Type B pancreatic cell (in vitro differentiated cells): ENCODE results near the gene CLPTM1. TPM values are rescaled to one million over a fixed set of nuclear protein-coding genes. Genes with fewer than 3 reads are reported as not detected.

Experiments
- DNase-seq: peaks from one replicate; pipeline ENCODE4 v3.0.0; 2021; ENCODE audit warnings: mixed read lengths; ENCODE audit not compliant: unreplicated experiment; ENCODE audit errors: extremely low spot score
- H3K27ac Mint-ChIP-seq: 2 replicates; pipeline ENCODE4 v1.8.0; 2021; ENCODE audit warnings: mild to moderate bottlenecking, mixed read lengths
- H3K27me3 Mint-ChIP-seq: 2 replicates; pipeline ENCODE4 v1.8.0; 2021; ENCODE audit warnings: mixed read lengths
- H3K36me3 Mint-ChIP-seq: 2 replicates; pipeline ENCODE4 v1.8.0; 2021; ENCODE audit warnings: mixed read lengths
- H3K4me1 Mint-ChIP-seq: one replicate; pipeline ENCODE4 v1.8.0; 2021; ENCODE audit warnings: mixed read lengths; ENCODE audit not compliant: unreplicated experiment
- H3K4me3 Mint-ChIP-seq: 2 replicates; pipeline ENCODE4 v1.8.0; 2021; ENCODE audit warnings: mild to moderate bottlenecking, mixed read lengths
- H3K9me3 Mint-ChIP-seq: 2 replicates; pipeline ENCODE4 v1.8.0; 2021; ENCODE audit warnings: mixed read lengths
- total RNA-seq: library from RNA; stranded (reverse); gene quantifications from 2 replicates; pipeline ENCODE4 v1.2.1, GENCODE V29; 2021; ENCODE audit warnings: low replicate concordance
- TF ChIP-seq, protein P1 (sequence below): fragments of 200-600 bp; sonication (generic); conservative IDR thresholded peaks from 2 replicates; pipeline ENCODE4 v1.5.0; 2021; ENCODE audit warnings: antibody characterized with exemption, mild to moderate bottlenecking

Gene CLPTM1
- total RNA-seq, 1 donor from 2014 or later, result 104 TPM

DNA sequence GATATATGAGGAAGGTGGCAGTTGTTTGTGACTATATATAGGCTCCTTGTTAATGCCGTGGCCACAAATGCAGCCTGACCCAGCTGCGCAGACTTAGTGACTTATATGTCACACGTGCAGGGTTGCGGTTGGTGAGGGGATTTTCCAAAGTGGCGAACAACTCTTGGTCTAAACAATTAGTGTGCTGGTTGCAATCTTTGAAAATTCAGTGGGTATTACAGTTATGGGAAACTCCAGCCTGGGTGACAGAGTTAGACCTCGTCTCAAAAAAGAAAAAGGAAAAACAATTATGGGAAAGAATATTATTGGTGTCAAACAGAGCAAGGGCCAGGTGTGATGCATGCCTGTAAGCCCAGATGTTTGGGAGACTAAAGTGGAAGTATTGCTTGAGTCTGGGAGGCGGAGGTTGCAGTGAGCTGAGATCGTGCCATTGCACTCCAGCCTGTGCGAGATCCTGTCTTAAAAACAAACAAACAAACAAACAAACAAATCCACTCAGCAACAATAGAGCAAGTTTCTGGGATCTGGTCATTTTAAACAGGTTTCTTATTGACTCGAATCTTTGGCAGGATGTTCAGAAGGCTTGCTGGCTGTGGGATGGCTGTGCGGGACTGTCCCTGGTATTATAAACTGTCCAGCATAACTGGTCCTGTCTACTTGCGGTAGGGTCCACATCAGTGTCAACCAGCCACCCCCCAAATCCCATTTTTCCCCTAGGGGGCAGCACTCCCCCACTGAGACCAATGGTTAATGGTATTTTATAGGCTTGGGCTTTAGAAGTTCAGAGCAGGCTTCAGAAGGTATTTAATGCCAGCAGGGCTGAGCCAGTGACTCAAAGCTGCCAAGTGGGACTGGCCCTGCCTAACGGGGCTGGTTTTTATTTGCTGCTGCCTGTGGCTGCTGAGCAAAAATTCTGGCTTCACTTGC, 61.5 kb downstream of the CLPTM1 start:
- peaks cover 3% of the 10 kb centered on the region for H3K4me1 Mint-ChIP-seq
- H3K27ac Mint-ChIP-seq, result peak overlapping the region; percentile 48
- H3K9me3 Mint-ChIP-seq, result no peaks in the 10 kb centered on the region
- no peak overlapping the region for H3K4me3 Mint-ChIP-seq
- TF ChIP-seq, protein P1, sequence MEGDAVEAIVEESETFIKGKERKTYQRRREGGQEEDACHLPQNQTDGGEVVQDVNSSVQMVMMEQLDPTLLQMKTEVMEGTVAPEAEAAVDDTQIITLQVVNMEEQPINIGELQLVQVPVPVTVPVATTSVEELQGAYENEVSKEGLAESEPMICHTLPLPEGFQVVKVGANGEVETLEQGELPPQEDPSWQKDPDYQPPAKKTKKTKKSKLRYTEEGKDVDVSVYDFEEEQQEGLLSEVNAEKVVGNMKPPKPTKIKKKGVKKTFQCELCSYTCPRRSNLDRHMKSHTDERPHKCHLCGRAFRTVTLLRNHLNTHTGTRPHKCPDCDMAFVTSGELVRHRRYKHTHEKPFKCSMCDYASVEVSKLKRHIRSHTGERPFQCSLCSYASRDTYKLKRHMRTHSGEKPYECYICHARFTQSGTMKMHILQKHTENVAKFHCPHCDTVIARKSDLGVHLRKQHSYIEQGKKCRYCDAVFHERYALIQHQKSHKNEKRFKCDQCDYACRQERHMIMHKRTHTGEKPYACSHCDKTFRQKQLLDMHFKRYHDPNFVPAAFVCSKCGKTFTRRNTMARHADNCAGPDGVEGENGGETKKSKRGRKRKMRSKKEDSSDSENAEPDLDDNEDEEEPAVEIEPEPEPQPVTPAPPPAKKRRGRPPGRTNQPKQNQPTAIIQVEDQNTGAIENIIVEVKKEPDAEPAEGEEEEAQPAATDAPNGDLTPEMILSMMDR, result peak; percentile 78
- no peaks in the 10 kb centered on the region for H3K27me3 Mint-ChIP-seq
- no peaks in the 10 kb centered on the region for H3K36me3 Mint-ChIP-seq
- DNase-seq, result no peak

DNA sequence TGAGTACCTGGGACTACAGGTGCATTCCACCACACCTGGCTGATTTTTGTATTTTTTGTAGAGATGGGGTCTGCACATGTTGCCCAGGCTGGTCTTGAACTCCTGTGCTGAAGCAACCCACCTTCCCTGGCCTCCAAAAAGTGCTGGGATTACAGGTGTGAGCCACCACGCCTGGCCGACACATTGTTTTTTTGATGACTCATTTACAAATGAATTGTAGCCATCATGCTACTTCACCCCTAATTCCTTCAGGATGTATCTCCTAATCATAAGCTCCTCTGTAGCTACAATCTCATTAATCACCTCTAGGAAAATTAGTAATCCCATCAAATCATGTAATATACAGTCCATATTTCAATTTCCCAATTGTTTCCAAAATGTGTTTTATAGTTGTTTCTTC, 64.0 kb downstream of the CLPTM1 start:
- Mint-ChIP-seq H3K27me3 (no peaks in the 10 kb centered on the region), H3K36me3 (no peaks in the 10 kb centered on the region), H3K27ac (no peak overlapping the region), H3K9me3 (no peaks in the 10 kb centered on the region), H3K4me1 (peaks cover 3% of the 10 kb centered on the region), H3K4me3 (no peak overlapping the region)
- no peak for DNase-seq
- TF ChIP-seq, protein P1, result no peak

DNA sequence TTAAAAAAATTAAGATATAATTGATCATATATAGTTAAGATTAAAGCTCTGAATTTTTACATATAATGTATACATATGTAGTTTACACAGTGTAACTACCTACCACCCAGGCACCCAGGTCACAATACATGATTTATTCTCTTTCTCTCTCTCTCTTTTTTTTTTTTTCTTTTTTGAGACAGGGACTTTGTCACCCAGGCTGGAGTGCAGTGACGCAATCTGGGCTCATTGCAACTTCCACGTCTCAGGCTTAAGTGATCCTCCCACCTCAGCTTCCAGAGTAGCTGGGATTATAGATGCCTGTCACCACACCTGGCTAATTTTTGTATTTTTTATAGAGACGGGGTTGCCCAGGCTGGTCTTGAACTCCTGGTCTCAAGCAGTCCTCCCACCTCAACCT, 64.9 kb downstream of the CLPTM1 start:
- H3K9me3 Mint-ChIP-seq, result no peaks in the 10 kb centered on the region
- TF ChIP-seq, protein P1, result no peak
- no peaks in the 10 kb centered on the region for H3K27me3 Mint-ChIP-seq
- peaks cover 3% of the 10 kb centered on the region for H3K4me1 Mint-ChIP-seq
- no peaks in the 10 kb centered on the region for H3K36me3 Mint-ChIP-seq
- no peak overlapping the region for H3K27ac Mint-ChIP-seq
- no peak overlapping the region for H3K4me3 Mint-ChIP-seq
- DNase-seq, result no peak

DNA sequence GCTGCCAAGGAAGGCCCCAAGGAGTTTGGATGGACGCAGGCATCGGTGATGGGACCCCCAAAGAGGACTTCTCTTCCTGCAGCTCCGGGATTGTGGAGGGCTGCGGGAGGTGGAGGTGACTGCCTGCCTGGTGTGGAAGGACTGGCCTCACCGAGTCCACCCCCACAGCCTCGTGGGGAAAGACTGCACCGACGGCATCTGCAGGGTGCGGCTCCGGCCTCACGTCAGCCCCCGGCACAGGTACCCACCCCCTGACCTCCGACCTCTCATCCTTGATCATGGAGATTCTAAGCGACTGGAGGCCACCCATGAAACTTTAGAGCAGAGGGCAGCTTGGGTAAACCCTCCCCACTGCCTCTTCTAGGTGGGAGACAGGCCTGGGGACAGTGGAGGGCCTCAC, 66.8 kb downstream of the CLPTM1 start:
- no peaks in the 10 kb centered on the region for H3K27me3 Mint-ChIP-seq
- no peak overlapping the region for H3K27ac Mint-ChIP-seq
- H3K36me3 Mint-ChIP-seq, result no peaks in the 10 kb centered on the region
- DNase-seq, result no peak
- H3K9me3 Mint-ChIP-seq, result no peaks in the 10 kb centered on the region
- TF ChIP-seq, protein P1, result no peak
- H3K4me3 Mint-ChIP-seq, result no peak overlapping the region
- H3K4me1 Mint-ChIP-seq, result peaks cover 2% of the 10 kb centered on the region

DNA sequence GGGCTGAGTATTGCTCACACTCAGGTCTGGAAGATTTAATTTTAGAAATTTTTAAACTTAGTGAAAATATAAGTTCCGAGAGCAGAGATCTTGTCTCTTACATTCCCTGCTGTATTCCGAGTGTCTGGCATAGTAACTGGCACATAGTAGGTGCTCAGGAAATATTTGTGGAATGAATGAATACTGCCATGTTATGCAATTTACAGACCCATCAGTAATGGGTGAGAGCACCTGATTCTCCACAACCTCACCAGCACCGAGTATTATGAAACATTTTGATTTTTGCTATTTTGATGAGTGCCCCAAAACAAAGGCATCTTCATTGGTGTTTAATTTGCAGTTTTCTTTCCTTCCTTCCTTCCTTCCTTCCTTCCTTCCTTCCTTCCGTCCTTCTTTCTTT, 67.9 kb downstream of the CLPTM1 start:
- H3K4me1 Mint-ChIP-seq, result no peaks in the 10 kb centered on the region

More for the DNA sequence above, 67.9 kb downstream of the CLPTM1 start:
- Mint-ChIP-seq H3K27me3 (no peaks in the 10 kb centered on the region), H3K9me3 (no peaks in the 10 kb centered on the region), H3K36me3 (no peaks in the 10 kb centered on the region), H3K4me3 (no peak overlapping the region), H3K27ac (no peak overlapping the region)
- TF ChIP-seq, protein P1, result no peak
- DNase-seq, result no peak
